ENCODE results near the gene SLC22A7. TPM values are rescaled to one million over a fixed set of nuclear protein-coding genes. Genes with fewer than 3 reads are reported as not detected.
"Not testable (repeated sequence)": the region's sequence is repeated elsewhere in the genome, so short reads cannot be mapped to it uniquely, and the experiment has no call there.

The SLC22A7 gene
- total RNA-seq, 4 donors from 2014 or later: not detected

- in situ Hi-C loops (cut with MboI; ENCODE audit: low pct_ligation_motif_present in 1 of 4, low pct_unique_long_range_greater_than_20kb in 1 of 4, low sequenced_read_pairs in 3 of 4): no loop called here
- no peak overlapping the region for H3K4me3 ChIP-seq
- no peak for DNase-seq
- peaks cover 3% of the 10 kb centered on the region for H3K27me3 ChIP-seq
- TF ChIP-seq POLR2A (IDR thresholded peaks at IDR 0.05) (no peak), EP300 (IDR thresholded peaks at IDR 0.05; ENCODE audit: low read depth) (no peak), CTCF (IDR thresholded peaks at IDR 0.05) (no peak), POLR2AphosphoS5 (IDR thresholded peaks at IDR 0.05) (no peak)
- H3K27ac ChIP-seq: no peak overlapping the region
- H3K36me3 ChIP-seq: no peaks in the 10 kb centered on the region
- no peaks in the 10 kb centered on the region for H3K4me1 ChIP-seq
- H3K9me3 ChIP-seq: no peaks in the 10 kb centered on the region
- WGBS, 2 donors (ENCODE audit: low coverage in 1 of 2): 83 to 100% methylated on average over 1 to 15 of the region's 15 CpGs
- intact Hi-C loops (cut with DNase I; ENCODE audit: low total_unique reads): no loop called here
Measured at GRCh38 chr6:43301081-43301870, 3.2 kb downstream of the SLC22A7 start.

GRCh38 chr6:43302126-43302525 lies 4.1 kb downstream of the SLC22A7 start:
- H3K27ac ChIP-seq: no peak overlapping the region
- intact Hi-C loops (cut with DNase I; ENCODE audit: low total_unique reads): no loop called here
- 92% methylated on average over 19 of the region's 19 CpGs; no CpG with 5 or more reads in 1 of the 2 donors for WGBS, 2 donors (ENCODE audit: low coverage in 1 of 2)
- no peak overlapping the region for H3K4me3 ChIP-seq
- DNase-seq: no peak
- no peaks in the 10 kb centered on the region for H3K4me1 ChIP-seq
- no peaks in the 10 kb centered on the region for H3K36me3 ChIP-seq
- H3K9me3 ChIP-seq: no peaks in the 10 kb centered on the region
- TF ChIP-seq CTCF (IDR thresholded peaks at IDR 0.05): no peak
- no peak for TF ChIP-seq EP300 (IDR thresholded peaks at IDR 0.05; ENCODE audit: low read depth)
- no peak for TF ChIP-seq POLR2AphosphoS5 (IDR thresholded peaks at IDR 0.05)
- no peak for TF ChIP-seq POLR2A (IDR thresholded peaks at IDR 0.05)
- in situ Hi-C loops (cut with MboI; ENCODE audit: low pct_ligation_motif_present in 1 of 4, low pct_unique_long_range_greater_than_20kb in 1 of 4, low sequenced_read_pairs in 3 of 4): no loop called here
- H3K27me3 ChIP-seq: peaks cover 3% of the 10 kb centered on the region

- H3K4me1 ChIP-seq; intact Hi-C loops (cut with DNase I; ENCODE audit: low total_unique reads); in situ Hi-C loops (cut with MboI; ENCODE audit: low pct_ligation_motif_present in 1 of 4, low pct_unique_long_range_greater_than_20kb in 1 of 4, low sequenced_read_pairs in 3 of 4); DNase-seq; H3K27me3 ChIP-seq; H3K27ac ChIP-seq; H3K9me3 ChIP-seq; H3K4me3 ChIP-seq; H3K36me3 ChIP-seq: not testable (repeated sequence)
- 84 to 100% methylated on average over 2 to 11 of the region's 11 CpGs for WGBS, 2 donors (ENCODE audit: low coverage in 1 of 2)
Measured at GRCh38 chr6:43303006-43303405, 4.9 kb downstream of the SLC22A7 start.

- intact Hi-C loops (cut with DNase I; ENCODE audit: low total_unique reads): no loop called here
- 75 to 80% methylated on average over 1 to 5 of the region's 8 CpGs for WGBS, 2 donors (ENCODE audit: low coverage in 1 of 2)
Measured at GRCh38 chr6:43303751-43304331, 5.8 kb downstream of the SLC22A7 start.

More at GRCh38 chr6:43303751-43304331, 5.8 kb downstream of the SLC22A7 start:
- Histone ChIP-seq H3K4me1 (peaks cover 0 to 9% (median 0%) of the 10 kb centered on the region in 4 donors), H3K9me3 (no peaks in the 10 kb centered on the region), H3K27ac (no peak overlapping the region), H3K36me3 (no peaks in the 10 kb centered on the region), H3K4me3 (no peak overlapping the region), H3K27me3 (peaks cover 13% of the 10 kb centered on the region)
- TF ChIP-seq EP300 (IDR thresholded peaks at IDR 0.05; ENCODE audit: low read depth): no peak
- TF ChIP-seq POLR2A (IDR thresholded peaks at IDR 0.05): no peak
- TF ChIP-seq POLR2AphosphoS5 (IDR thresholded peaks at IDR 0.05): no peak
- TF ChIP-seq CTCF (IDR thresholded peaks at IDR 0.05): no peak
- in situ Hi-C loops (cut with MboI; ENCODE audit: low pct_ligation_motif_present in 1 of 4, low pct_unique_long_range_greater_than_20kb in 1 of 4, low sequenced_read_pairs in 3 of 4): no loop called here
- no peak for DNase-seq
